Hepatocyte (in vitro differentiated cells): ENCODE measurements around the gene TENM4.

ENCODE experiments used
- CTCF ChIP-seq: fragments of 200-600 bp; sonication (generic); IDR thresholded peaks from 2 replicates; pipeline ENCODE4 v1.5.1; 2016; ENCODE audit warnings: antibody characterized with exemption, mild to moderate bottlenecking; ENCODE audit not compliant: poor library complexity
- EZH2 ChIP-seq: fragments of 200-600 bp; sonication (generic); IDR thresholded peaks from 2 replicates; pipeline ENCODE4 v1.6.1; 2016; ENCODE audit warnings: antibody characterized with exemption, mild to moderate bottlenecking, borderline replicate concordance
- EZH2phosphoT487 ChIP-seq: fragments of 200-600 bp; sonication (generic); IDR thresholded peaks from one replicate; pipeline ENCODE4 v1.6.1; 2018; ENCODE audit warnings: antibody characterized with exemption, mild to moderate bottlenecking, low read depth, moderate library complexity; ENCODE audit not compliant: unreplicated experiment, severe bottlenecking

- TF ChIP-seq EZH2 (no peak), CTCF (no peak), EZH2phosphoT487 (no peak)
Measured at GRCh38 chr11:79244798-79245197, 196.0 kb downstream of the TENM4 start.
